OCI-LY7 (cell line): ENCODE results near the gene IRF7. TPM values are rescaled to one million over a fixed set of nuclear protein-coding genes. Genes with fewer than 3 reads are reported as not detected.

Experiments
- BruUV-seq: library from RNA; stranded (reverse); fragments of 400-500 nt; replicated peaks from 2 replicates; lab custom pipeline; 2021; lab: Mats Ljungman, UMichigan
- CTCF ChIA-PET: fragments of 300-600 bp; sonication (Branson Sonifier 250); formaldehyde crosslinking; loops from one replicate; lab custom pipeline; 2022; ENCODE audit warnings: antibody characterized with exemption; ENCODE audit not compliant: unreplicated experiment; lab: Charles Lee
- POLR2A ChIA-PET: fragments of 300-600 bp; sonication (Branson Sonifier 250); formaldehyde crosslinking; loops from one replicate; lab custom pipeline; 2022; ENCODE audit warnings: antibody characterized with exemption; lab: Charles Lee
- DNase-seq: peaks from one replicate; pipeline ENCODE4 v3.0.0-alpha.2; 2015; ENCODE audit warnings: low spot score
- H2AFZ ChIP-seq: fragments of 200-600 bp; sonication (generic), shearing (Covaris generic); 2 replicates; pipeline ENCODE4 v1.6.1; 2014; ENCODE audit warnings: mild to moderate bottlenecking, antibody characterized with exemption, low read length, moderate library complexity
- H3K27ac ChIP-seq: fragments of 200-600 bp; sonication (generic); 2 replicates; pipeline ENCODE4 v1.5.1; 2014; ENCODE audit warnings: mixed run types, low read depth, mild to moderate bottlenecking, moderate library complexity, low read length, inconsistent platforms; ENCODE audit not compliant: poor library complexity, severe bottlenecking
- H3K36me3 ChIP-seq: fragments of 200-600 bp; sonication (generic); 2 replicates; pipeline ENCODE4 v1.6.1; 2014; ENCODE audit warnings: mild to moderate bottlenecking, antibody characterized with exemption, low read length, moderate library complexity, mixed read lengths; ENCODE audit not compliant: insufficient read depth
- H3K4me1 ChIP-seq: fragments of 200-600 bp; sonication (generic); 2 replicates; pipeline ENCODE4 v1.5.1; 2014; ENCODE audit warnings: mild to moderate bottlenecking, low read length; ENCODE audit not compliant: insufficient read depth, poor library complexity, severe bottlenecking
- H3K4me2 ChIP-seq: fragments of 200-600 bp; sonication (generic); 2 replicates; pipeline ENCODE4 v1.6.1; 2014; ENCODE audit warnings: mild to moderate bottlenecking, low read length
- H3K4me3 ChIP-seq: fragments of 200-600 bp; sonication (generic); 2 replicates; pipeline ENCODE4 v1.5.1; 2014; ENCODE audit warnings: mild to moderate bottlenecking, low read depth, low read length; ENCODE audit not compliant: poor library complexity, severe bottlenecking
- H3K79me2 ChIP-seq: fragments of 200-600 bp; sonication (generic); 2 replicates; pipeline ENCODE4 v1.6.1; 2016; ENCODE audit warnings: low read depth, mild to moderate bottlenecking, low read length, moderate library complexity, mixed read lengths; ENCODE audit not compliant: insufficient read depth
- H3K9me2 ChIP-seq: fragments of 200-600 bp; sonication (generic); 2 replicates; pipeline ENCODE4 v1.6.1; 2016; ENCODE audit warnings: mild to moderate bottlenecking, low read length, mixed read lengths; ENCODE audit not compliant: insufficient read depth
- H3K9me3 ChIP-seq: fragments of 200-600 bp; sonication (generic); 2 replicates; pipeline ENCODE4 v1.6.1; 2014; ENCODE audit warnings: mild to moderate bottlenecking, mixed run types, low read length, mixed read lengths
- H4K20me1 ChIP-seq: fragments of 200-600 bp; sonication (generic); 2 replicates; pipeline ENCODE4 v1.6.1; 2014; ENCODE audit warnings: mild to moderate bottlenecking, antibody characterized with exemption, low read length, moderate library complexity, mixed read lengths; ENCODE audit not compliant: insufficient read depth
- EZH2phosphoT487 ChIP-seq: fragments of 200-600 bp; sonication (generic); IDR thresholded peaks from 2 replicates; pipeline ENCODE4 v1.6.1; 2018; ENCODE audit warnings: low read depth, borderline replicate concordance, mild to moderate bottlenecking, mixed run types, antibody characterized with exemption, low read length, moderate library complexity, mixed read lengths
- intact Hi-C: fragments of 100-400 bp; cut with micrococcal nuclease; formaldehyde crosslinking; loops from one replicate; pipeline ENCODE4 v1.10.0; 2022; ENCODE audit not compliant: unreplicated experiment
- total RNA-seq, 2 experiments: library from RNA; depleted of rRNA in 1 of 2; stranded (reverse); fragments of >200 nt in 1 of 2; shearing (Covaris generic) in 1 of 2; gene quantifications; 2 replicates each; pipeline ENCODE4 v1.2.3, GENCODE V29; 2014 to 2022
- TF ChIP-seq, protein P1 (sequence below): fragments of 200-600 bp; sonication (generic); conservative IDR thresholded peaks from 2 replicates; pipeline ENCODE4 v1.5.1; 2014; ENCODE audit warnings: mild to moderate bottlenecking, antibody characterized with exemption, low read length, moderate library complexity, mixed read lengths

The IRF7 gene
- total RNA-seq, 2 experiments from 2014 or later: 15.8 to 18.7 TPM

GRCh38 chr11:605286-606129 lies 10.2 kb downstream of the IRF7 start:
- TF ChIP-seq EZH2phosphoT487: no peak
- TF ChIP-seq, protein P1, sequence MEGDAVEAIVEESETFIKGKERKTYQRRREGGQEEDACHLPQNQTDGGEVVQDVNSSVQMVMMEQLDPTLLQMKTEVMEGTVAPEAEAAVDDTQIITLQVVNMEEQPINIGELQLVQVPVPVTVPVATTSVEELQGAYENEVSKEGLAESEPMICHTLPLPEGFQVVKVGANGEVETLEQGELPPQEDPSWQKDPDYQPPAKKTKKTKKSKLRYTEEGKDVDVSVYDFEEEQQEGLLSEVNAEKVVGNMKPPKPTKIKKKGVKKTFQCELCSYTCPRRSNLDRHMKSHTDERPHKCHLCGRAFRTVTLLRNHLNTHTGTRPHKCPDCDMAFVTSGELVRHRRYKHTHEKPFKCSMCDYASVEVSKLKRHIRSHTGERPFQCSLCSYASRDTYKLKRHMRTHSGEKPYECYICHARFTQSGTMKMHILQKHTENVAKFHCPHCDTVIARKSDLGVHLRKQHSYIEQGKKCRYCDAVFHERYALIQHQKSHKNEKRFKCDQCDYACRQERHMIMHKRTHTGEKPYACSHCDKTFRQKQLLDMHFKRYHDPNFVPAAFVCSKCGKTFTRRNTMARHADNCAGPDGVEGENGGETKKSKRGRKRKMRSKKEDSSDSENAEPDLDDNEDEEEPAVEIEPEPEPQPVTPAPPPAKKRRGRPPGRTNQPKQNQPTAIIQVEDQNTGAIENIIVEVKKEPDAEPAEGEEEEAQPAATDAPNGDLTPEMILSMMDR: no peak
- no peaks in the 10 kb centered on the region for H3K9me3 ChIP-seq
- no peak for DNase-seq
- H3K9me2 ChIP-seq: no peaks in the 10 kb centered on the region
- H2AFZ ChIP-seq: no peak overlapping the region
- no TSS peak for BruUV-seq
- ChIA-PET POLR2A (no interaction called here), CTCF (no interaction called here)
- no peak overlapping the region for H3K4me2 ChIP-seq
- H3K4me1 ChIP-seq: no peaks in the 10 kb centered on the region
- H3K36me3 ChIP-seq: peaks cover 96% of the 10 kb centered on the region
- H3K4me3 ChIP-seq: no peak overlapping the region
- H4K20me1 ChIP-seq: no peaks in the 10 kb centered on the region
- H3K27ac ChIP-seq: no peak overlapping the region
- intact Hi-C loops: no loop called here
- no peaks in the 10 kb centered on the region for H3K79me2 ChIP-seq

DNA sequence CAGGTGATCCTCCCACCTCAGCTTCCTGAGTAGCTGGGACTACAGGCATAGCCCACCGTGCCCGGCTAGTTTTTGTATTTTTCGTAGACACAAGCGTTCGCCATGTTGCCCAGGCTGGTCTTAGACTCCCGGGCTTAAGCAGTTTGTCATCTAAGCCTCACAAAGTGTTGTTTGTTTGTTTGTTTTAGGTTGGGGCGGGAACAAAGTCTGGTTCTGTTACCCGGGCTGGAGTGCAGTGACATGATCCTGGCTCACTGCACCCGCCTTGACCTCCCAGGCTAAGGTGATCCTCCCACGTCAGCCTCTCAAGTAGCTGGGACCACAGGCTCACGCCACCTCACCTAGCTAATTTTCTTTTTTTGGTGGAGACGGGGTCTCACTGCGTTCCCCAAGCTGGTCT lies 12.6 kb downstream of the IRF7 start:
- H3K4me1 ChIP-seq: no peaks in the 10 kb centered on the region
- H2AFZ ChIP-seq: no peak overlapping the region
- BruUV-seq: no TSS peak
- no peak for TF ChIP-seq EZH2phosphoT487
- TF ChIP-seq, protein P1: no peak
- no peaks in the 10 kb centered on the region for H3K79me2 ChIP-seq
- no peaks in the 10 kb centered on the region for H4K20me1 ChIP-seq
- intact Hi-C loops: no loop called here
- no peak overlapping the region for H3K4me3 ChIP-seq
- no peak overlapping the region for H3K27ac ChIP-seq
- no peak overlapping the region for H3K4me2 ChIP-seq
- H3K36me3 ChIP-seq: peaks cover 91% of the 10 kb centered on the region
- no peak for DNase-seq
- no peaks in the 10 kb centered on the region for H3K9me3 ChIP-seq
- H3K9me2 ChIP-seq: no peaks in the 10 kb centered on the region
- POLR2A ChIA-PET: interaction anchor here (0.6 kb wide), 1 partner anchor 12 kb away, joined by 6 read pairs; no protein-coding TSS in a partner anchor
- CTCF ChIA-PET: no interaction called here
